ENCODE measurements around the gene GPR135.

GRCh38 chr14:59429790-59430189, 35.4 kb downstream of the GPR135 start:
- no peak for TF ChIP-seq CTCF (IDR thresholded peaks at IDR 0.05)
- no peak for TF ChIP-seq POLR2A (IDR thresholded peaks at IDR 0.05)
- no peak for TF ChIP-seq POLR2AphosphoS5 (IDR thresholded peaks at IDR 0.05; ENCODE audit: insufficient read depth in 1 of 2, low read depth in 1 of 2)
